Stimulated activated CD8-positive, alpha-beta memory T cell treated with anti-CD3 and anti-CD28 coated beads, Interleukin-4, amount 100 ng/mL, for 48 hours (primary cell): ENCODE results near the gene LDB3.
A peak's percentile ranks its signal among the peaks of the same experiment; 100 is the strongest.
"Not testable (repeated sequence)": the region's sequence is repeated elsewhere in the genome, so short reads cannot be mapped to it uniquely, and the experiment has no call there.

Experiments used
- DNase-seq: peaks from one replicate; pipeline ENCODE4 v3.0.0-alpha.2; 2020

Gene LDB3, protein sequence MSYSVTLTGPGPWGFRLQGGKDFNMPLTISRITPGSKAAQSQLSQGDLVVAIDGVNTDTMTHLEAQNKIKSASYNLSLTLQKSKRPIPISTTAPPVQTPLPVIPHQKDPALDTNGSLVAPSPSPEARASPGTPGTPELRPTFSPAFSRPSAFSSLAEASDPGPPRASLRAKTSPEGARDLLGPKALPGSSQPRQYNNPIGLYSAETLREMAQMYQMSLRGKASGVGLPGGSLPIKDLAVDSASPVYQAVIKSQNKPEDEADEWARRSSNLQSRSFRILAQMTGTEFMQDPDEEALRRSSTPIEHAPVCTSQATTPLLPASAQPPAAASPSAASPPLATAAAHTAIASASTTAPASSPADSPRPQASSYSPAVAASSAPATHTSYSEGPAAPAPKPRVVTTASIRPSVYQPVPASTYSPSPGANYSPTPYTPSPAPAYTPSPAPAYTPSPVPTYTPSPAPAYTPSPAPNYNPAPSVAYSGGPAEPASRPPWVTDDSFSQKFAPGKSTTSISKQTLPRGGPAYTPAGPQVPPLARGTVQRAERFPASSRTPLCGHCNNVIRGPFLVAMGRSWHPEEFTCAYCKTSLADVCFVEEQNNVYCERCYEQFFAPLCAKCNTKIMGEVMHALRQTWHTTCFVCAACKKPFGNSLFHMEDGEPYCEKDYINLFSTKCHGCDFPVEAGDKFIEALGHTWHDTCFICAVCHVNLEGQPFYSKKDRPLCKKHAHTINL

DNA sequence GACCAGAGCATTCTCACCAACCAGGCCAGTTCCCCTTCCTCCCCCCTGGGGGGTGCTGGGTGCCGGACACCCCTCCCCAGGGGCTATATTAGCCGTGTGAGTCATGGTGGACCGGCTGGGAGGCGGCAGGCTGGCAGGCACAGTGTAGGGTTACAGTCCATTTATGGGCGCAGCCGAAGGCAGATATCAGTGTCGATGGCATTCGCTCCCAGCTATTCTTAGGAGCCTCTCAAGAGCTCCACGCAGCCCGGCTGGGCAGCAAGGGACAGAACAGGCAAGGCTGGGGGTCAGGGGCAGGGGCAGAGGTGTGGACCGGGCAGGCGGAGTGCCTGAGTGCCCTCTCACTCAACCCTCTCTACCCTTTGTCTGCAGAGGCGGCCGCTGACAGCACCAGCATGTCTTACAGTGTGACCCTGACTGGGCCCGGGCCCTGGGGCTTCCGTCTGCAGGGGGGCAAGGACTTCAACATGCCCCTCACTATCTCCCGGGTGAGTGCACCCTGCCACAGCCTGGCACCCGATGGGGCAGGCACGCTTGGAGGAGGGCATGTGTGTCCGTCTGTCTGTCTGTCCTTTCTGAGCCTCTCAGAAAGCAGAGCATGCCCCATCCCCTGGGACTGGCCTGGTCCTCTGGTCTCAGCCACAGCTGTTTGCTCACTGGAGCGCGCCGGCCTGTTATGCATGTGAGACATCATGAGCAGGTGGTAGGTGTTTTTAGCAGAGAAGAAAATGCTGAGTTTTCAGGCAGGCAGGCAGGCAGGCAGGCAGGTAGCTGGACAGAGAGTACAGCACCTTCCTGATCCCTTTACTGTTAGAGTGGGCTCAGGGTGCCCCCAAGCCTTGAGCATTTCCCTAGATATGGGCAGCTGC lies at the start of gene LDB3:
Gene LDB3 (plus strand): TSS at position 215 of the 869 bp plus-strand sequence. CDS start 181 bp downstream, at position 396.
- no peak for DNase-seq

DNA sequence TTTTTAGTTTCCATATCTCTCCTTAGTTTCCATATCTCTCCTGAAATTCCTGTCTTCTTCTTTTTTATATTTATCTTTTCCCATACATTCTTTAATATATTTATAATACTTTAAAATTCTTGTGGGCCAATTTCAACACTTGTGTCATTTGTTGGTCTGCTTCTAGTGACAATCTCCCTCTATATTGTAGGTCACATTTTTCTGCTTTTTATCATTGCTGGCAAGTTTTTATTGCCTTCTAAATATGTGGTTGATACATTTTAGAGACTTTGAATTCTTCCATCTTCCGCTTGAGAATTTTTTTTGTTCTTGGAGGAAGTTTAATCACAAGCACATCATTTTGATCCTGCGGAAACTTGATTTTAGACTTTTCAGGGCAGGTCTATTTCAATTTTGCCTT lies 40.0 kb upstream of the LDB3 start:
- no peak for DNase-seq

DNA sequence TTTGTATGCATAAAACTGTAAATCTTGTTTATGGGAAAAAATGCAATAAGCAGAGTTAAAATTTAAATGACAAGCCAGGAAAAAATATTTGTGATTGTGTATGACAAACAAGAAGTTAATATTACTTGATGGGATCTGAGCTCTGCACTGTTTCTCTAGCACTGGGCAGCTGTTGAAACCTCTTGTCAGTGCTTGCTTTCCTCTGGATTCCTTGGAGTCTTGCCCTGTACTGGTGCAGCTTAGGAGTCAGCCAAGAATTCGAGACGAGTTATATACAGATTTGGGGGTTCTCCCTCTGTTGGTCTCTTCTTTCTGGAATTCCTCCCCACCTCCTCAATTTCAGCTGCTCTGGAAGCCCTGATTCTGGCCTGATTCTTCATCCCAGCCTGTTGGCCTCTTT lies 38.2 kb upstream of the LDB3 start:
- no peak for DNase-seq

DNA sequence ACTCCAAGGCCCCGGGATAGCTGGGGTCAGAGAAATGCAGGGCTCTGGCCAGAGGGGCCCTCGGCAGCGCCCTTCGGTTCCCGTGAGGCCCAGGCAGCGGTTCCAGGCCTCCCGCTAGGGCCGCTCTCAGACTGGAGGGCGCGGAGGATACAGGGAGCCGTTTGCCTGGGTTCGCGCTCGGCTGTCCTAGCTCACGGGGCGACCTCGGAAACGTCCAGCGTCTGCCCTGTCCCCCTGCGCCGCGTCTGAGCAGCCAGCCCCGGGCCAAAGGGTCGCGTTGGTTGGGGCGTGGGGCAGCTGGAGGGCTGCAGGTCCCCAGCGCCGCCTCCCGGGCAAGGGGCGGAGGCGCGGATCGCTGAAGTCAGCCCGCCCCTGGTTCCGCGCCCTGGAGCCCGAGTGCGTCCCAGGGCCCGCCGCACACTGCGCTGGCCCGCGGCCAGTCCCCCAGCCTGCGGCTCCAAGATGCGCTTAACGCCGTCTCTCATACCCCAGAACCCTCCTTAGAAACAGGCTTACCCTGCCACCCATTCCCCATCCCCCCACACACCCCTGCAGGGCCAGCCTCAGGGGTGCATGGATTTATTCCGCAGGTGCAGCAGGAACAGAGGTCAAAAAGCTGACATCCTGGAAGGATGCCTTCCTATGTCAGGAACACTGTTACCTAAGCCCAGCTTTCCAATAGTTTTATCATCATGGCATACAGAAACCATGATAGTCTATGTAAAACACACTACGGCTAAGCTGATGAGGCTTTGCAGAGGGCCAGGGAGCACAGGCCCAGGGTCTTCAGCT lies 36.1 kb upstream of the LDB3 start:
- DNase-seq: no peak

DNA sequence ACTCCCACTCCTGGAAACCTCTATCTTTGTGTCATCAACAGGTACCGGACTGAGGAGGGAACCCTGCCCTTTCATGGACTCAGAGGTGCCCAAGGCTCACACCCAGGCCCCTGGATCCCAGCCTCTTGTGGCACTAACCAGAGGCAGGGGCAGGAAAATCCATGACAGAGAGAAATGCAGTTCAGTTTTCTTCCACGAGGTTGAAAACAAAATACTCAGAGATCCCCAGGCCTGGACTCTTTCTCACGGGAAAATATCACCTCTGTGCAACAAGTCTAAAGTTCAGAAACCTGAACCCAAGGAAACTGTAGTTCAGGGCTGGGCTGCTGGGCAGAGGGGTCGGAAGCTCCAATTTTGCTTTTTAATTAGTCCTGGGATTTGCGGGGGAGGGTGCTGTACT lies 35.4 kb upstream of the LDB3 start:
- DNase-seq: no peak

DNA sequence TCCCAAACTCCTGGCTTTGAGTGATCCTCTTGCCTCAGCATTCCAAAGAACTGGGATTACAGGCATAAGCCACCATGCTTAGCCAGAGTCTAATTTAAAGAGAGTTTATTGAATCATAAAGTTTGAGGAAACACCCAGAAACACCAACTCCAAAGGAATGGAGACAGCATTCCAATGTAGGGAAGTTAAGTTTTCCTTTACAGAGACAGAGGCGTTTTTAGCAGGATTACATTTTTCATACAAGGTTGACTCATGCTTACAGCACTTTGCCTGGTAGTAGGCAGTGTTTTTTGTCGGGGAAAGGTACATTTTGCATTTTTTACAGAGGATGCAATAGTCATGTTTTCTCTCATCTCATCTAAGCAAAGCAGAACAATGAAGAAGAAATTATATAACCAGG lies 32.9 kb upstream of the LDB3 start:
- no peak for DNase-seq

DNA sequence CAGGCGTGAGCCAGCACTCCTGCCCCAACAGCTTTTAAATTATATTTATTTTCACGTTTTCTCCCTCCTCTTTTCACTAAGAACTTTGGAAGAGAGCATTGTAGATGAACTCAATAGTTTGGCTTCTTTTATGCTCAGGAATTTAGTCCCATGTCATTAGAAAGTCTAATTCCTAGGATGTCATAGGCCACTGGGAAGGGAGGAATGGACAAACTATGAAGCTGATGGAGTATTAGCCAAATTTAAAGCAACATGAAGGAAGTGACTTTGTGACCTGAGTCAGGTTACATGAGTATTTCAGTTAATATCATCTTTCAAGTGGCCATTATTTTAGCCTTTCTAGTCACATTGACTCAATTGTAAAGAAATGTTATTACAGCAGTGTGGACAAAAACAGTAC lies 32.0 kb upstream of the LDB3 start:
- DNase-seq: no peak

DNA sequence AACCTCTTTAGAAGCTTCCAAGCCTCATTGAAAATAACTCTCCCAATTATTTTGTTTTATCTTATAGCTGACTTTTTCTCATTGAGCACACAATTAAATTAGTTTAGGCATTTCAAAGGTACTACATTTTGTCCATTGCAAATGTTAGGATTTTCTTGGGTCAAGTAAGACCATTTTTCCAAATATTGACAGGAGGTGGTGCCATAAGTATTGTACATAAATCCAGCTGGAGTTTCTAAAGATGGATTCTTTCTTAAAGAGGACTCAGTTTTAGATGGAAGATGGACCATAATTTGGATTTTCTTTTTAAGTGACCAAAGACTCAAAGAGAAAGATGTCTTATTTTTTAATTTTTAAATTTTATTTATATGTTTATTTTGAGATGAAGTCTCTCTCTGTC lies 26.3 kb upstream of the LDB3 start:
- no peak for DNase-seq

DNA sequence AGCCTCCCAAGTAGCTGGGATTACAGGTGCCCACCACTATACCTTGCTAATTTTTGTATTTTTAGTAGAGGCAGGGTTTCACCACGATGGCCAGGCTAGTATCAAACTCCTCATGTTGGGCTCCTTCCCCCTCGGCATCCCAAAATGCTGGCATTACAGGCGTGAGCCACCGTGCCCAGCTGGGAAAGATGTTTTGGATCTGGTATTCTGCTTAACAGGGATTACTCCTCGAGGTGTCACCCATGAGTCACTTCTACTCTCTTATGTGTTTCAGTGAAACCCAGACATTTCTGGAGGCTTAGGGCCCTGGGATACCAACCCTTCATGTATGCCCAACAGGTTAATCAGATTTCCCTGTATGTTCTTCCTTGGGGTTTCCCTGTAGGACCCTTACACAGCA lies 25.8 kb upstream of the LDB3 start:
- DNase-seq: no peak

DNA sequence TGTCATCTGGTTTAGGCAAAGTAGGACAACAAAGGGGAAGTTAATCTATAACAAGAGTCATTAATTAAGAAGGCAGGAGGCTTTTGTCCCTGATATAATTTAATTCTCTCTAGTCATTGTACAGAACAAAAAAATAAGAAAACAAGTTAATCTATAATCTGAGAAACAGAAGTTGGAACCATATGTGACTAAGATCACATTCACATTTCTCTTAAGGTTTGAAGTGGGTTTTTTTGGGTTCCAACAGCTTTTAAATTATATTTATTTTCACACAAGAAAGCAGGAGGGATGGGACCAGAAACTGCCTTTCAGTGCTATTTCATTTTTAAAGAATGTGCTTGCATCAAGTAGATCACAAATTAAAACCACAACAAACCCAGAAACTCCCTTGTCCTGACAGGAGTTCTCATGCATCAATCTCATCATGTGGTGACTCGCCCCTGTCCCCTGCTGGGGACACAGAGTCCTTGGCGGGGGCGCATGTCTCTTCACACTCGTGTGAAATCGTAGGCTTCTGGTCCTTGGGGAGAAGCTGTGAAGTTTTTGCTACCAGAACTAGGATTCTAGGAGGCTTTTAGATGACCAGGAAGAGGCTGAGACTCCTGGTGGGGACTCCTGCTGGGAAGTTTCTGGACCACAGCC lies 24.0 kb upstream of the LDB3 start:
- peak; percentile 30 for DNase-seq

DNA sequence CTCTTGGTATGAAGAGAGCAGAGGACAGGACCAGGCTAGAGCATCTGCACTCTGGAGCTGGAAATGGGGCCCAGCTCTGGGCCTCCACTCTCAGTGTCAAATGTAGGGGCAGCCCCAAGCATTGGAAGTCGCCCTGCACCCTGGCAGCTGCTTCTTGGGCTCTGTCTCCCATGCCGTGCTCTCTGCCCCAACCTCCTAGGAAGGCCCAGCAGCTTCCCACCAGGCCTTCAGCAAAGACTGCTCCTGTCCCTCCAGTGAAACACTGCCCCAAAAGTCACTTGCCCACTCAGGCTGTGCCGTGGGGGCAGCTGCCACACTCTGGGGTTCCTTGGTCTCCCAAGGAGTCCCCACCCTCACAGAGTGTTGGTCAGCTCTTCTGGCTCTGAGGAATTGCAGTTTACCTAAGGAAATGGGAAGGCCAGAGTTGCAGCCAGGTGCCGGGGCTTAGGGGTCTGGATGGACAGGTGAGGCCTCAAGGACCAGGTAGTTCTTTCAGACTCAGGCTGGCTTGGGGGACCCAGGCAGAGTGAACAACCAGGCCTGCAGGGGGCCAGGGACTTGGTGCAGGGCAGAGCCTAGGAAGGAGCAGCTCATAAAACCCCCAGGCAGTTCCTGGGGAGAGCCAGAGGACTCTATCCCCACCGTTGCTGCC lies 23.4 kb upstream of the LDB3 start:
- DNase-seq: peak; percentile 17

DNA sequence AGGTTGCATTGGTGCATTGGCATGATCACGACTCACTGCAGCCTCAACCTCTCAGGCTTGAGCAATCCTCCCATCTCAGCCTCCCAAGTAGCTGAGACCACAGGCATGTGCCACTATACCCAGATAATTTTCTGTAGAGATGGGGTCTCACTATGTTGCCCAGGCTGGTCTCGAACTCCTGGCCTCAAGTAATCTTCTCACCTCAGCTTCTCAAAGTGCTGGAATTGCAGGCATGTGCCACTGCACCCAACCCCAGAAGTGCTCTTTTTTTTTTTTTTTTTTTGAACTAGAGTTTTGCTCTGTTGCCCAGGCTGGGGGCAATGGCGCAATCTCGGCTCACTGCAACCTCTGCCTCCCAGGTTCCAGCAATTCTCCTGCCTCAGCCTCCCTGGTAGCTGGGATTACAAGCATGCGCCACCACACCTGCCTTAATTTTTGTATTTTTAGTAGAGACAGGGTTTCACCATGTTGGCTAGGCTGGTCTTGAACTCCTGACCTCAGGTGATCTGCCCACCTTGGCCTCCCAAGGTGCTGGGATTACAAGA lies 22.6 kb upstream of the LDB3 start:
- DNase-seq: not testable (repeated sequence)

DNA sequence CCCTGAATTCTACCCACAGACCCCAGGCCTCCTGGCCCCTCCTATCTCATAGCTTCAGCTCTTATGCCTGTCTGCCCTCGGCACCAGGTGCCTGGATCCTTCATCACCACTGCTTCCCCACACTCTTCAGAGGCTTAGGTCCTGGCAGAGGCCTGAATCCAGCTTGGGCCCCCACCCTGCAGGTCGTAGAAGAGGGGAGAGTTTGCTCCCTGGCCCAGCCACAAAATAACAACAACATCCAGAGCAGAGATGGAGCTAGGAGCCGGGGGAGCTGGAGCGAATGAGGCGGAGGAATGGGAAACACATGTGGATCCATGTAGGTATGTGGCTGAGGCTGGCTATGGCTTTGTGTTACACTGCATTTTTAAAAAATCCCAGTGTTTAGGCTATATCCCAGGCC lies 21.8 kb upstream of the LDB3 start:
- peak; percentile 6 for DNase-seq

DNA sequence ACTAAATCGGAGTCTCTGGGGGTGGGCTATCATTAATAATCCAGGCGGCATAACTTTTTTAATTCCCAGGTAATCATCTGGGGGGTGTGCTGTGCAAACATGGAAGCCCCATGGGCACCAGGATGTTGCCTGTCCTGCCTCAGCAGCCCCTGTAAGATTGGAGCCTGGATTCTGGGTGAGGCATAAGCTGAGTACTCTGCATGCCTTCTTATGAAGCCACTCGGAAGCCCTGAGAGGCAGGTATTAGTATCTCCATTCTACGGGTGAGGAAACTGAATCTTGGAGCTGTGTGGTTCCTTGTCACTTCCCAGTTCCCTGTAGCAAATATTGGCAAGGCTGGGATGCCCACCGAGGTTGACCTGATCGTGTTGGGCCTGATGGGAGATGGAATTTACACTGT lies 21.4 kb upstream of the LDB3 start:
- no peak for DNase-seq

DNA sequence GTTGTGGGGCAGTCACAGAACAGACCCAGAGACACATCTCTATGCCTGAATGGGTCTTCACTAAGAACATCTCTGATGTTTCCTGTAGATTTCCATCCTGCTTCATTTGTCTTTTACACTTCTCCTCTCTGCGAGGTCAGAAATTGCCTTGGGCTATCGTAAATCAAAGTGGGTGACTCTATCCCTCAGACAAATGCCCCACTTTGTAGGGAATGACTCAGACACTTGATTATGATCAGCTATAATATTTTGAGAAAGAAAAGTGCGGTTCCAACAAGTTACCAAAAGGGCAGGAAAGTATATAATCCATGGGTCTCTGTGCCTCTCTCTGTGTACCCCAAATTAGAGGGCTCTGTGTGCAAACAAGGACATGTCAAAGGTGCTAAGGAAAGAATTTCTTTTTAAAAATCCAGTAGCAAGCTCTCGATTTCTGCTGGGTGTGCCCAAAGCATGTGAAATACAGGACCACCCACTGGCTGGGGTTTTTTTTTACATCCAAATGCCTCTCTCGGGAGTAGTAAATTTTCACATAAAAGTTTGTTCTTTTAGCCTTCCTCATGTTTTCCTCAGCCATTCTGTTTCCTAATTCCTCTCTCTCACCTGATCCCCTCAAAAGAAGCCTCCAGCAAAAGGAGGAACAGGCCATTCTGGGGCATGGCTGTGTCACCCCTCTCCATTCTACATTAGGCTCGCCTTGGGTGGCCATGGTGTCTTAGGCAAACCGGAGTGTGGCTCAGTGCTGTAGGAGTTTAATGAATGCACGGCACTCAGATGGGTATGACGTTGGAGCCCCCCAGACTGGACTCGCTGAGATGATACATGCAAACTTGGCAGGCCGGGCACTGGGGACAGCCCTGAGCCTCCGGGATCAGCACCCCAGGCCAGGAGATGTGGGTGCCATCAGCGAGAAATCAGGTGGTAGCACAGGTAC lies 20.3 kb upstream of the LDB3 start:
- DNase-seq: peak; percentile 12

DNA sequence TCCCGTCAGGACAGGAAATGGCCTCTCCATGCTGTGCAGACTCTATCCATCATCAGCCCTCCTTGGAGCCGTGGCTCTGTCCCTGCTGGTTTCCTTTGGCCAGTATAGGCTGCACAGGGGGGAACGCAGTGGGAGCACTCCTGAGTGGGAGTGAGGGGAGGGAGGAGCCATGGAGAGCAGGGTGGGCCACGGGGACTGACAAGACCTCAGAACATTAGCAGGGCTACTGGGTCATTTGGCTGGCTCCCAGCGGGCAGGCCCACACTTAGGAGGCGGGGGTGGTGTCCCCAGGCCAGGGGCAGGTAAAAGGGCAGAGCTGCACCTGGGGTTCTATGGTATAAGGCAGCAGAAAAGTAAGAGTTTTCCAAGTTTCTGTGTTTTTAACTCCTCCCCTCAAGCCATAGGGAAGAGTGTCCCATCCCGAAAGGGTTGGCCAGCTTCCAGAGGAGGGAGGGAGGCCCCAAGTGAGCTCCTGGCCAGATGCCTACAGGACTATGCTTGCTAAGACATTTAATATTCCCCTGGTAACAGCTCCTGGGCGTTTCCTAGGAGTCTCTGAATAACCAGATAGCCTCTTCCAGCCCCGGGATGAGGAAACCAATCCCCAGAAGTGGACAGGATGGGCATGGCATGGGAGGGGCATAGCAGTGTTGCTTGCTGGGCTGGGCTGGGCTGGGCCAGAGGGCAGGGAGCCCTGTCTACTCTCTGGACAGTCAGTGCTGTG lies 19.4 kb upstream of the LDB3 start:
- peak; percentile 9 for DNase-seq

DNA sequence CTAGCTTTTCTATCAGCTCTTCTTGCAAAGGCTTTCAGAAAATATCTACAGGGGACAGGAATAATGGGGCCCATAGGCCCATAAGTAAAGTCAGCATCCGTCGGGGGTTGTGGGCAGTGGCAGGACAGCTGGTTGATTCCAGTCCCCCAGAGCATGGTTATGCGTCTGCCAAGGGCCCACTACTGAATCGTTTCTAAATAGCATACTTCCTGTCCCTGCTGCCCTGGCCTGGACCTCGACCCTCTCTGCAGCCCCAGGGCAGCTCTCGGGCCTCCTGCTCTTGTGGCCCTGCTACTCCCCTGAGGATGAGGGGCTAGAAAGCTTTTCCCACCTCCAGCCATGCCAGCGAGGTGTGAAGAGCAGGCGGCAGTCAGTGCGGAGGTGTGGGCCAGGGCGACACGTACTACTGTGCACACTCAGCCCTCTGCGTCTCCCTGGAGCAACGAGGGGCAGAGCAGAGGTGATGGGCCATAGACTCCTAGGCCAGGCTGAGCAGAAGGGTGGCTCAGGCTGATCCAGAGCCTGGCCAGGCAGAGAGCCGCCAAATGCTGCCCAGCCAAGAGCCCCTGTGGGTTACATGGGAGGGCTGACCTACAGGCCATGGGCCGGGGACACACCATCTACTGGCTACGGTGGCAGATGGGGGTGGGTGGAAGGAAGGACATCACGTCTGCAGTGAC lies 18.7 kb upstream of the LDB3 start:
- peak; percentile 16 for DNase-seq

DNA sequence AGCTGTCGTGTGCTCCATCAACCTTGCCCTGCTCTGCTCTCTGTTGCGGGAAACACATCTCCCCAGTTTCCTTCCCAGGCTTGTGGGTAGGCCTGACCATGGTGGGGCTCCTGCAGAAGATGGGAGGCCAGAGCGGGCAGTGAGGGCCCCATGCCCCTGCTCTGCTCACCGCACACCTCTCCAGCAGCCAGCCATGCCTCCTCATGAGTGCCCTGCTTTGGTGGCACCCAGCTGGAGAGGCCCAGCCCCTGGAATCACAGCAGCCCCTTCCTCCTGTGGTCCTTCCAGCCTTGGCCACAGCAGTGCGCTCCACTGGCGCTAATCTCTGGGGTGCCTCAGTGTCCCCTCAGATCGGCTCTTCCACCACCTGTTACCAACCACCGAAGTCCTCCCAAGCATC lies 18.2 kb upstream of the LDB3 start:
- DNase-seq: no peak

DNA sequence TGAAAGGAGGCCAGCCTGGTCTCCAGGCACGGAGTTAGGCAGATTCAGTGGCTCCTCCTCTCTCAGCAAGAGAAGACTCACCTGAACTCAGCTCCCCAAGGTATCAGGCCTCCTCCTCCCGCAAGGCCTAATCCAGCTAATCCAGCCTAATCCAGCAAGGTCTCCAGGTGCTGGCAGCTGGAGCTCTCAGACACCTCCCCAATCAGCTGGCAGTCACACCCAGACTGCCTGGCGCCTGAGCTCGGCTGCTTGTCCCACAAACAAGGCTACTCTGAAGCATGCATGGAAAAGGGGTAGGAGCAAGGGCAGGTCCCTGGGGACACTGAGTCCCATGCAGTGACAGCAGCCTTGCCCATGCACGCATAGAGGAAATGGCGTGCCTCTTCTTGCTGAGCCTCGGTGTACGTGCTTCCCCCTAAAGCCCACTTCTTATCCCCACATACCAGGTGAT lies 17.3 kb upstream of the LDB3 start:
- no peak for DNase-seq
